Spleen (tissue), 11 donors: ENCODE data around the gene PKD1L1. TPM values are rescaled to one million over a fixed set of nuclear protein-coding genes. Genes with fewer than 3 reads are reported as not detected.

Source experiments
- DNase-seq: peaks from one replicate; pipeline ENCODE4 v3.0.0-alpha.2; 2020
- H3K27ac ChIP-seq, 8 donors: fragments of 200-600 bp; sonication (generic) in 7 of 8; 1 replicate in 4 of 8; 2 replicates in 4 of 8; pipeline versions ENCODE4 v1.5.0 to v1.8.0; 2016 to 2021; ENCODE audit warnings: inconsistent platforms in 4 of 8, mild to moderate bottlenecking in 4 of 8, moderate library complexity in 1 of 8
- H3K27me3 ChIP-seq, 7 donors: fragments of 200-600 bp; sonication (generic) in 6 of 7; replicated peaks in 1 of 7; 1 replicate in 4 of 7; 2 replicates in 3 of 7; pipeline versions ENCODE4 v1.5.0 to v1.8.0; 2016 to 2021; ENCODE audit warnings: inconsistent platforms in 3 of 7, mild to moderate bottlenecking in 1 of 7
- H3K36me3 ChIP-seq, 6 donors: fragments of 200-600 bp; sonication (generic) in 5 of 6; 1 replicate in 4 of 6; 2 replicates in 2 of 6; pipeline versions ENCODE4 v1.5.0 to v1.8.0; 2016 to 2021; ENCODE audit warnings: inconsistent platforms in 2 of 6
- H3K4me1 ChIP-seq, 6 donors: fragments of 200-600 bp; sonication (generic) in 5 of 6; 1 replicate in 3 of 6; 2 replicates in 3 of 6; pipeline versions ENCODE4 v1.5.0 to v1.8.0; 2016 to 2021; ENCODE audit warnings: inconsistent platforms in 3 of 6
- H3K4me3 ChIP-seq, 8 donors: fragments of 200-600 bp; sonication (generic) in 7 of 8; 1 replicate in 4 of 8; 2 replicates in 4 of 8; pipeline versions ENCODE4 v1.5.0 to v1.8.0; 2016 to 2021; ENCODE audit warnings: inconsistent platforms in 4 of 8, mild to moderate bottlenecking in 4 of 8, moderate library complexity in 2 of 8
- H3K9me3 ChIP-seq, 8 donors: fragments of 200-600 bp; sonication (generic) in 7 of 8; 1 replicate in 4 of 8; 2 replicates in 4 of 8; pipeline versions ENCODE4 v1.5.0 to v1.8.0; 2016 to 2021; ENCODE audit warnings: inconsistent platforms in 4 of 8
- CTCF ChIP-seq, 11 experiments: fragments of 200-600 bp in 7 of 11; fragments of 450-650 bp in 4 of 11; sonication (generic) in 4 of 11; IDR thresholded peaks in 8 of 11; conservative IDR thresholded peaks in 3 of 11; 1 replicate in 7 of 11; 2 replicates in 4 of 11; pipeline versions ENCODE4 v1.4.0 to v1.8.0; 2016 to 2021; ENCODE audit warnings: antibody characterized with exemption in 11 of 11, inconsistent platforms in 4 of 11, mild to moderate bottlenecking in 1 of 11
- POLR2A ChIP-seq, 3 donors: fragments of 450-650 bp; IDR thresholded peaks; one replicate each; pipeline ENCODE4 v1.5.1; 2017; ENCODE audit warnings: antibody characterized with exemption in 3 of 3, mild to moderate bottlenecking in 1 of 3
- POLR2AphosphoS5 ChIP-seq, 3 donors: sonication (generic); formaldehyde crosslinking; IDR thresholded peaks; one replicate each; pipeline ENCODE4 v1.5.1; 2017; ENCODE audit warnings: antibody characterized with exemption in 3 of 3
- WGBS, 5 donors: extraction: QIAGEN DNeasy Blood & Tissue Kit in 3 of 5; methylation state at CpG; one replicate each; pipeline versions ENCODE4 v1.1.5 to v1.1.7; 2013 to 2018; 5-methylcytosine and 5-hydroxymethylcytosine counted together
- intact Hi-C: fragments of 100-400 bp; cut with DNase I; formaldehyde crosslinking; loops from one replicate; pipeline ENCODE4 v1.15.0; 2023; ENCODE audit warnings: low total_unique reads
- polyA plus RNA-seq, 3 donors: library from polyadenylated mRNA; stranded (reverse); fragments of 200-250 nt; gene quantifications; one replicate each; pipeline ENCODE4 v1.2.1, GENCODE V29; 2013
- total RNA-seq, 7 donors: library from RNA; depleted of rRNA in 3 of 7; stranded (reverse); fragments of >200 nt in 3 of 7; fragmentation: NEBNext Ultra II Directional in 4 of 7; extraction: Animal tissue kit (Norgen Biotek cat#: 25700) in 4 of 7; gene quantifications; one replicate each; pipeline versions ENCODE4 v1.1.0 to v1.2.1, GENCODE V29; 2016 to 2021
- donor health status: healthy with polysubstance abuse.
- donor health status: DM: no; HTN: no; CAD: no; lungs with moderate emphysema.
- donor health status: DM: no; HTN: no; CAD: no.
- donor health status: Bipolar disorder and iron deficiency.
- donor health status: healthy.
- donor health status: DM: no; HTN: no; CAD: no.
- donor health status: DM: yes; HTN: yes; CAD: no.

PKD1L1 gene
- total and polyA plus RNA-seq, 10 donors = 0.28 to 1.3 (median 0.49) TPM

DNA sequence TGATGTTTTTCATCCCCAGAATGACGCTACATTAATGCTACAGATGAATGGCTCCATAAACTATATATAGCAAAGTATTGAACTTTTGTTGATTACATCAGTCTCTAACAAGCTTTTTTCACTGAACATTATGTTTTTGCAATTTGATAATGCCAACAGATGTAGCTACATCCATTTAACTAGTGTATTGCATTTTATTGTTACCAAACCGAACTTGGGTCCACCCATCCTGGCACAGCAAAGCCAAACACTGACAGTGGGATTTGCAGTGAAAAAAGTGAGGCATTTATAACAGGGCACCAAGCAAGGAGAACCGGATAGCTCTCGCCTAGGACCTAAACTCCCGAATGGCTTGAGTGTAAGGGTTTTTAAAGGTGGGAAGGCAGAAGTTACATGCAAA is 183.5 kb downstream of the PKD1L1 start:
- Histone ChIP-seq H3K4me3 (no peak overlapping the region), H3K27me3 (no peaks in the 10 kb centered on the region), H3K27ac (no peak overlapping the region), H3K36me3 (no peaks in the 10 kb centered on the region), H3K9me3 (no peaks in the 10 kb centered on the region), H3K4me1 (peaks cover 0 to 13% (median 5%) of the 10 kb centered on the region in 6 donors)
- TF ChIP-seq POLR2A (IDR thresholded peaks at IDR 0.05) (no peak), CTCF (IDR thresholded peaks at IDR 0.05 in 8 of 11, conservative IDR thresholded peaks at IDR 0.05 in 3 of 11) (no peak), POLR2AphosphoS5 (IDR thresholded peaks at IDR 0.05) (no peak)
- DNase-seq = no peak
- WGBS, 5 donors = 91 to 95% (median 94%) methylated on average over 5 of the region's 5 CpGs
- intact Hi-C loops = no loop called here

DNA sequence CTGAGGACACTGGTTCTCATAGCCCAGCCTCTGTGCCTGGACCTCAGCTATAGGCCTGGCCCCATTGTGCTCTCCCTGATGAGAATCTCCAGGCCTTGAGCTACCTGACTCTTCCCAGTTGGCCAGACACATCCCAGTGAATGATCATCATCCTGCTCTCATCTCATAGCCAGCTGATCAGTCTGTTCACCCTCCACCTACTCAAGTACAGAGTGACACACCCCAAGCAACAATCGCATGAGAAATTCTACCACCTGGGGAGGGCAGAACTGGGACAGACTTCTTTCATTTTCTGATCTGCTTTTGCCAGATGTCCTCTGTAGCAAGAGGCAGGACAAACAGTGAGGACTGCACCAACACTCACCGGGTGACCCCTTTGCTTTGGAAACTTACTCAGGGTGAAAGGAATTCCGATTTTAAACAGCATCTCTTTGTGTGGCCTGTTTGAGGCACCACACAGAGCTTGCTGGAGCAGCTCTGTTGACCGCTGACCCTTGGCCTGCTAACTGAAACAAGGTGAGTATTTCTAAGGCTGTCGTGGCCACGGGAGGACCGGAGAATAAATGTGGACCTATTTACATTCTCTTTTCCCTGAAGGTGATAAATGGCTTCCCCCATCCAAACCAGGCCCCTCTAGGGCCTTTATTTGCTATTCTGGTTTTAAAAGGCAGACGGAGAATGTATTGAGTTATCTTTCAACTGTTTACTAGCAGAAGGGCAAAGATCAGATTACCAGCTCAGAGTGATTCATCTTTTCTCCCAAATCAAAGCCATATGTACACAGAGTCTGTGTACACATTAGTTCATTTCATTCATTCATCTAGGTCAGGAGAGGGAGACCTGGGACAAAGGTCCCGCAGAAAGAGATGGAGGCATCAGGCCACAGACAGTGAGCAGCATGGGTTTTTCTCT is 184.9 kb downstream of the PKD1L1 start:
- H3K27ac ChIP-seq = peak overlapping the region in 5 of 8 donors; percentile 15 to 49 (median 26)
- no peaks in the 10 kb centered on the region for H3K27me3 ChIP-seq
- intact Hi-C loops = no loop called here
- no peak for DNase-seq
- no peaks in the 10 kb centered on the region for H3K36me3 ChIP-seq
- no peak overlapping the region for H3K4me3 ChIP-seq
- H3K4me1 ChIP-seq = peaks cover 0 to 13% (median 5%) of the 10 kb centered on the region in 6 donors
- 69 to 78% (median 73%) methylated on average over 9 of the region's 9 CpGs for WGBS, 5 donors
- TF ChIP-seq CTCF (IDR thresholded peaks at IDR 0.05 in 8 of 11, conservative IDR thresholded peaks at IDR 0.05 in 3 of 11) (no peak), POLR2A (IDR thresholded peaks at IDR 0.05) (no peak), POLR2AphosphoS5 (IDR thresholded peaks at IDR 0.05) (no peak)
- H3K9me3 ChIP-seq = no peaks in the 10 kb centered on the region

GRCh38 chr7:47762746-47763062 is 185.6 kb downstream of the PKD1L1 start:
- TF ChIP-seq POLR2A (IDR thresholded peaks at IDR 0.05) (no peak), POLR2AphosphoS5 (IDR thresholded peaks at IDR 0.05) (no peak), CTCF (IDR thresholded peaks at IDR 0.05 in 8 of 11, conservative IDR thresholded peaks at IDR 0.05 in 3 of 11) (no peak)
- no peaks in the 10 kb centered on the region for H3K9me3 ChIP-seq
- no peaks in the 10 kb centered on the region for H3K36me3 ChIP-seq
- peak overlapping the region in 4 of 8 donors; percentile 15 to 49 (median 34) for H3K27ac ChIP-seq
- peaks cover 0 to 13% (median 5%) of the 10 kb centered on the region in 6 donors for H3K4me1 ChIP-seq
- H3K4me3 ChIP-seq = no peak overlapping the region
- no peak for DNase-seq
- intact Hi-C loops = no loop called here
- WGBS, 5 donors = 89 to 99% (median 96%) methylated on average over 4 of the region's 4 CpGs
- H3K27me3 ChIP-seq = no peaks in the 10 kb centered on the region

GRCh38 chr7:47762207-47762606 is 186.1 kb downstream of the PKD1L1 start:
- H3K9me3 ChIP-seq = no peaks in the 10 kb centered on the region
- no peak overlapping the region for H3K27ac ChIP-seq
- no peak for TF ChIP-seq POLR2AphosphoS5 (IDR thresholded peaks at IDR 0.05)
- TF ChIP-seq CTCF (IDR thresholded peaks at IDR 0.05 in 8 of 11, conservative IDR thresholded peaks at IDR 0.05 in 3 of 11) = no peak
- TF ChIP-seq POLR2A (IDR thresholded peaks at IDR 0.05) = no peak
- H3K4me1 ChIP-seq = peaks cover 0 to 13% (median 5%) of the 10 kb centered on the region in 6 donors
- DNase-seq = no peak
- H3K4me3 ChIP-seq = no peak overlapping the region
- no peaks in the 10 kb centered on the region for H3K27me3 ChIP-seq
- H3K36me3 ChIP-seq = no peaks in the 10 kb centered on the region
- intact Hi-C loops = no loop called here
